PC-9 (cell line): Measurements from ENCODE around the gene GRHL1. TPM values are rescaled to one million over a fixed set of nuclear protein-coding genes. Genes with fewer than 3 reads are reported as not detected.

Experiments used
- BruUV-seq: library from RNA; stranded (reverse); fragments of 400-500 nt; replicated peaks from 2 replicates; lab custom pipeline; 2021; lab: Mats Ljungman, UMichigan
- CTCF ChIA-PET: fragments of 300-600 bp; sonication (Branson Sonifier 250); formaldehyde crosslinking; loops from one replicate; lab custom pipeline; 2022; ENCODE audit warnings: antibody characterized with exemption; lab: Charles Lee
- POLR2A ChIA-PET: fragments of 300-600 bp; sonication (Branson Sonifier 250); formaldehyde crosslinking; loops from one replicate; lab custom pipeline; 2022; ENCODE audit warnings: antibody characterized with exemption; ENCODE audit not compliant: unreplicated experiment; lab: Charles Lee
- DNase-seq, 2 experiments: peaks; one replicate each; pipeline versions ENCODE4 v3.0.0 to v3.0.0-alpha.2; 2015 to 2022; ENCODE audit warnings: mixed read lengths in 1 of 2
- H2AFZ ChIP-seq: fragments of 200-600 bp; sonication (generic); 2 replicates; pipeline ENCODE4 v1.8.1; 2017; ENCODE audit warnings: antibody characterized with exemption
- H3F3A ChIP-seq: fragments of 200-600 bp; sonication (generic); 2 replicates; pipeline ENCODE4 v1.8.1; 2017; ENCODE audit warnings: antibody characterized with exemption, mild to moderate bottlenecking, low read depth; ENCODE audit not compliant: insufficient read depth
- H3K27ac ChIP-seq: fragments of 200-600 bp; sonication (generic); 2 replicates; pipeline ENCODE4 v1.6.1; 2016; ENCODE audit warnings: mixed run types
- H3K27me3 ChIP-seq: fragments of 200-600 bp; sonication (generic); 2 replicates; pipeline ENCODE4 v1.6.1; 2016; ENCODE audit warnings: low read depth, mixed run types; ENCODE audit not compliant: insufficient read depth
- H3K36me3 ChIP-seq: fragments of 200-600 bp; sonication (generic); 2 replicates; pipeline ENCODE4 v1.6.1; 2016; ENCODE audit warnings: low read depth, mixed run types
- H3K4me1 ChIP-seq: fragments of 200-600 bp; sonication (generic); replicated peaks from 2 replicates; pipeline ENCODE4 v1.6.1; 2016; ENCODE audit warnings: mixed run types; ENCODE audit not compliant: insufficient read depth
- H3K4me2 ChIP-seq: fragments of 200-600 bp; sonication (generic); 2 replicates; pipeline ENCODE4 v1.6.1; 2017; ENCODE audit warnings: mixed run types
- H3K4me3 ChIP-seq: fragments of 200-600 bp; sonication (generic); 2 replicates; pipeline ENCODE4 v1.6.1; 2016; ENCODE audit warnings: mixed run types
- H3K79me2 ChIP-seq: fragments of 200-600 bp; sonication (generic); 2 replicates; pipeline ENCODE4 v1.6.1; 2017; ENCODE audit warnings: low read depth, mixed run types
- H3K9me2 ChIP-seq: fragments of 200-600 bp; sonication (generic); 2 replicates; pipeline ENCODE4 v1.8.1; 2017; ENCODE audit warnings: mild to moderate bottlenecking; ENCODE audit not compliant: insufficient read depth
- H3K9me3 ChIP-seq: fragments of 200-600 bp; sonication (generic); 2 replicates; pipeline ENCODE4 v1.8.1; 2016; ENCODE audit warnings: low read depth; ENCODE audit not compliant: insufficient read depth
- H4K20me1 ChIP-seq: fragments of 200-600 bp; sonication (generic); 2 replicates; pipeline ENCODE4 v1.8.1; 2017; ENCODE audit not compliant: insufficient read depth
- CTCF ChIP-seq: fragments of 200-600 bp; sonication (generic); conservative IDR thresholded peaks from 2 replicates; pipeline ENCODE4 v1.6.1; 2017; ENCODE audit warnings: mixed run types, antibody characterized with exemption, mild to moderate bottlenecking, moderate library complexity
- EZH2 ChIP-seq: fragments of 200-600 bp; sonication (generic); IDR thresholded peaks from 2 replicates; pipeline ENCODE4 v1.8.0; 2017; ENCODE audit warnings: antibody characterized with exemption, low read depth
- intact Hi-C: fragments of 100-400 bp; cut with micrococcal nuclease; formaldehyde crosslinking; loops from one replicate; pipeline ENCODE4 v1.10.0; 2022; ENCODE audit not compliant: unreplicated experiment
- total RNA-seq: library from RNA; stranded (reverse); gene quantifications from 2 replicates; pipeline ENCODE4 v1.2.3, GENCODE V29; 2021

Gene GRHL1
- total RNA-seq, 1 experiment from 2014 or later: 10.6 TPM

GRCh38 chr2:9994462-9994861, 43.0 kb downstream of the GRHL1 start:
- intact Hi-C loops: no loop called here
- CTCF ChIA-PET: no interaction called here
- POLR2A ChIA-PET: no interaction called here

GRCh38 chr2:9995059-9995458, 43.6 kb downstream of the GRHL1 start:
- no peaks in the 10 kb centered on the region for H3K9me2 ChIP-seq
- BruUV-seq: no TSS peak
- peaks cover 3% of the 10 kb centered on the region; the same call in 1 of the 2 replicates for H4K20me1 ChIP-seq
- intact Hi-C loops: no loop called here
- no peaks in the 10 kb centered on the region for H3K9me3 ChIP-seq
- no peaks in the 10 kb centered on the region for H3K27me3 ChIP-seq
- no peaks in the 10 kb centered on the region for H3K4me1 ChIP-seq
- H3K36me3 ChIP-seq: peaks cover 40% of the 10 kb centered on the region
- H3K79me2 ChIP-seq: no peaks in the 10 kb centered on the region
- H3K4me2 ChIP-seq: no peak overlapping the region
- peaks cover 13% of the 10 kb centered on the region; the same call in 1 of the 2 replicates for H3F3A ChIP-seq
- TF ChIP-seq CTCF: no peak
- no peak for TF ChIP-seq EZH2
- no peak overlapping the region for H3K27ac ChIP-seq
- POLR2A ChIA-PET: no interaction called here
- H2AFZ ChIP-seq: no peak overlapping the region
- CTCF ChIA-PET: no interaction called here
- DNase-seq: no peak
- no peak overlapping the region for H3K4me3 ChIP-seq

More at GRCh38 chr2:9994462-9994861, 43.0 kb downstream of the GRHL1 start:
- H3K79me2 ChIP-seq: no peaks in the 10 kb centered on the region
- H3K4me2 ChIP-seq: no peak overlapping the region
- H3K27me3 ChIP-seq: no peaks in the 10 kb centered on the region
- H2AFZ ChIP-seq: no peak overlapping the region
- no peak overlapping the region for H3K27ac ChIP-seq
- no peaks in the 10 kb centered on the region for H3K9me3 ChIP-seq
- H3K4me1 ChIP-seq: no peaks in the 10 kb centered on the region
- no peak for TF ChIP-seq EZH2
- no peak for TF ChIP-seq CTCF
- no peak overlapping the region for H3K4me3 ChIP-seq
- no peaks in the 10 kb centered on the region for H3K9me2 ChIP-seq
- DNase-seq: no peak
- peaks cover 13% of the 10 kb centered on the region; the same call in 1 of the 2 replicates for H3F3A ChIP-seq
- BruUV-seq: no TSS peak
- peaks cover 3% of the 10 kb centered on the region; the same call in 1 of the 2 replicates for H4K20me1 ChIP-seq
- peaks cover 34% of the 10 kb centered on the region for H3K36me3 ChIP-seq

- ChIA-PET CTCF (no interaction called here), POLR2A (no interaction called here)
- Histone ChIP-seq H3K4me1 (no peaks in the 10 kb centered on the region), H2AFZ (no peak overlapping the region), H3K4me3 (no peak overlapping the region), H3K9me2 (no peaks in the 10 kb centered on the region), H3K9me3 (no peaks in the 10 kb centered on the region), H3F3A (peaks cover 13% of the 10 kb centered on the region; the same call in 1 of the 2 replicates), H3K79me2 (no peaks in the 10 kb centered on the region), H3K36me3 (peaks cover 36% of the 10 kb centered on the region), H3K27me3 (no peaks in the 10 kb centered on the region), H3K4me2 (no peak overlapping the region), H4K20me1 (peaks cover 3% of the 10 kb centered on the region; the same call in 1 of the 2 replicates), H3K27ac (no peak overlapping the region)
- intact Hi-C loops: no loop called here
- DNase-seq: no peak
- no TSS peak for BruUV-seq
- TF ChIP-seq EZH2 (no peak), CTCF (no peak)
These were observed 44.8 kb downstream of the GRHL1 start for GRCh38 chr2:9996321-9996720.
